Stimulated activated CD4-positive, alpha-beta T cell treated with anti-CD3 and anti-CD28 coated beads, Interleukin-12 subunit alpha, Interleukin-12 subunit beta, amount 100 ng/mL, for 48 hours (primary cell): Measurements from ENCODE around the gene SPEG.
A peak's percentile ranks its signal among the peaks of the same experiment; 100 is the strongest.

Source experiments
- DNase-seq, 3 donors: peaks; one replicate each; pipeline ENCODE4 v3.0.0-alpha.2; 2020; ENCODE audit warnings: low read depth in 2 of 3, low spot score in 1 of 3

Gene SPEG

GRCh38 chr2:219493086-219493485 is 58.4 kb downstream of the SPEG start:
- no peak for DNase-seq

- no peak for DNase-seq
Observed at GRCh38 chr2:219494952-219495530, 60.4 kb downstream of the SPEG start.

GRCh38 chr2:219495531-219496122 is 61.0 kb downstream of the SPEG start:
- peak; percentile 28 to 57 (median 44) for DNase-seq

GRCh38 chr2:219496247-219496824 is 61.7 kb downstream of the SPEG start:
- no peak for DNase-seq

GRCh38 chr2:219496825-219497494 is 62.3 kb downstream of the SPEG start:
- no peak for DNase-seq

GRCh38 chr2:219497495-219498279 is 63.0 kb downstream of the SPEG start:
- peak in 1 of 3 donors; percentile 29 for DNase-seq

GRCh38 chr2:219498280-219499057 is 63.8 kb downstream of the SPEG start, which contains the start of gene GMPPA:
GMPPA (plus strand) TSS chr2:219498891; CDS start chr2:219499976, 1,085 bp downstream.
- DNase-seq = peak; percentile 88 to 92 (median 90)

- no peak for DNase-seq
Observed at GRCh38 chr2:219499058-219499307, 64.3 kb downstream of the SPEG start.

- no peak for DNase-seq
Observed at GRCh38 chr2:219499555-219499954, 64.9 kb downstream of the SPEG start.

GRCh38 chr2:219500135-219500534 is 65.5 kb downstream of the SPEG start:
- no peak for DNase-seq

- no peak for DNase-seq
Observed at GRCh38 chr2:219501849-219502248, 67.2 kb downstream of the SPEG start.

GRCh38 chr2:219502618-219503017 is 68.0 kb downstream of the SPEG start:
- DNase-seq = no peak

- no peak for DNase-seq
Observed at GRCh38 chr2:219505585-219505984, 70.9 kb downstream of the SPEG start.

- DNase-seq = no peak
Observed at GRCh38 chr2:219506153-219506801, 71.6 kb downstream of the SPEG start.

GRCh38 chr2:219506802-219507526 is 72.3 kb downstream of the SPEG start:
- DNase-seq = no peak

GRCh38 chr2:219507581-219508443 is 73.2 kb downstream of the SPEG start:
- DNase-seq = no peak

- DNase-seq = no peak
Observed at GRCh38 chr2:219508444-219508734, 73.7 kb downstream of the SPEG start.

- DNase-seq = no peak
Observed at GRCh38 chr2:219508971-219509779, 74.5 kb downstream of the SPEG start.
